Endometrial microvascular endothelial cells (primary cell): ENCODE data around the gene SLC44A1. TPM values are rescaled to one million over a fixed set of nuclear protein-coding genes. Genes with fewer than 3 reads are reported as not detected.

Source experiments
- in situ Hi-C: cut with HindIII; loops from 2 replicates; pipeline ENCODE4 v1.10.0; 2017; ENCODE audit warnings: low sequenced_read_pairs, low pct_unique_long_range_greater_than_20kb; ENCODE audit errors: inconsistent ontology term
- total RNA-seq: library from RNA; depleted of rRNA; stranded (reverse); fragments of >200 nt; gene quantifications from one replicate; pipeline ENCODE4 v1.2.3, GENCODE V29; 2015; ENCODE audit errors: inconsistent ontology term

The SLC44A1 gene
- total RNA-seq, 1 donor from 2014 or later, result 63.2 TPM

DNA sequence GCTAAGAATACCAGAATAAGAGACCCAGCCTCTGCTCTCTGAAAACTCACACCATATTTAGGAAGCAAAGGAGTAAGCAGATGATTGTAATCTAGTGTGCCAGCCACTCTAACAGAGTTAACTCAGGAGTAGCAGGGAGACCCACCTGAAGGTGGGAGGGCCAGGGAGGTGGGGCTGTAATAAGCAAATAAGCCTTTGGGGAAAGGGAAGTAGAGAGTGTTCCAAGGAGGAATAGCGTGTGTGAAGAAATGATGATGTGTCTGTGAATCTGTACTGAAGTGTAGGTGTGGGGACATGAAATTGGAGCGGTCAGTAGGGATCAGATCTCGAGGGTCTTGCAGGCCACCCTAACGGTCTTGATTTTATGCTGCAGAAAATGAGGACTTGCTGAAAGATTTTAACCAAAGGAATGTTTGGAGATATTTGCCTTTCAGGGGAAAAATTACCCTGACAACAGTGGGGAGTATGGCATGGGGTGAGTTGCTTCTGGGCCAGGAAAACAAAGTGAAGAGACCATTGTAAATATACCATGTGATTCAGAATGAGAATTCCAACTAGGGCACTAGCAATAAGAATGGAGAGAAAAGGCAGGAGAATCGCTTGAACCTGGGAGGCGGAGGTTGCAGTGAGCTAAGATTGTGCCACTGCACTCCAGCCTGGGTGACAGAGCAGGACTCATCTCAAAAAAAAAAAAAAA is 159.2 kb downstream of the SLC44A1 start:
- in situ Hi-C loops, result no loop called here

DNA sequence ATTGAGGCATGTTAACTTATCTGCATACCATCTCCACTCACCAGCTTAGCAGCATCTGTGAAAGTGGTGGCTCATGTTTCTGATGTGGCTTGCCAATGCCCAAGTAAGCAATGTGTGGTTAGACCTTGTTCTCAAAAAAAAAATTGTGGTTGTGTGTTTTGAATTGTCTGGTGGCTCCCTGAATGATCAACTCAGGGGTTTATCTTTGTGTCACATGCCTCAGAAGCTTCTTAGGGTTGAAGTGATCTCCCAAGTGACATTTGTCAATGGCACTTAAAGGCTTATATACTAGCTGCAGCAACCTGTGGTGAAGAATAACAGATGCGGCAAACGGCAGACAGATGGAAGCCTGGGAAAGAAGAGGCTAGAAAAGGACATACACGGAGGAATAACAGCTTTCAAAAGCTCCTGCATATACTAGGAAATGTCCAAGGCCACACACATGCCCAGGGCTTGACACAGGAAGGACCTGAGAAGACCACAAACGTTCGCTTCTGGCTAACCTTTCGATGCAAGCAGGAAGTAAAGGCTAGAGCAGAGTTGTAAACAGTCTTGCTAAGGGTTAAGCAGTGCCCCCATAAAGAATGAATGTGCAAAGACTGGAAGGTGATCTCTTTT is 161.2 kb downstream of the SLC44A1 start:
- in situ Hi-C loops, result no loop called here

DNA sequence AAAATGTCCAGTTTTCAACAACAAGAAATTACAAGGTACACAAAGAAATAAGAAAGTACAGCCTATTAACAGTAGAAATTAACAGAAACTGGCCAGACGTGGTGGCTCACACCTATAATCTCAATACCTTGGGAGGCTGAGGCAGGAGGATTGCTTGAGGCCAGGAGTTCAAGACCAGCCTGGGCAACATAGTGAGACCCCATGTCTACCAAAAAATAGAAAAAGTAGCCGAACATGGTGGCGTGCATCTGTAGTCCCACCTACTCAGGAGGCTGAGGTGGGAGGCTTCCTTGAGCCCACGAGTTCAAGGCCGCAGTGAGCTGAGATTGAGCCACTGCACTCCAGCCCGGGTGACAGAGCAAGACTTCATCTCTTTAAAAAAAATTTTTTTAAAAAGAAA is 161.9 kb downstream of the SLC44A1 start:
- in situ Hi-C loops, result no loop called here

DNA sequence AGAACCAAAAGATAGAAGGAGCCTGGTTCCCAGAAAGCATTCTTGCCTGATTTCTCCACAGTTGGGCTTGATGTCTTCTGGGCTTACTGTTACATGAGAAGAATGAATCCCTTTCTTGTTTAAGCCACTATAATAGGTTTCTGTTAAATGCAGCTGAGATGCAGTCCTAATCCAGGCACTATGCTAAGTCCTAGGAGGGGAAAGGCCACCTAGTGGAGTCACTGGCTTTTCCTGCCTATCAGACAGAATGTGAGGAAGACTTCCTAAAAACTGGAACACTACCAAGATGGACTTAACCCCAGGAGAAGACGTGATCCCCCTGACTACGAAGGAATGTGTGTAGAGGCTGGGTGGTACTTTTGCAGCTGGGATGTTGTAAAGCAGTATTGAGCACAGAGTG is 169.1 kb downstream of the SLC44A1 start:
- in situ Hi-C loops, result no loop called here

DNA sequence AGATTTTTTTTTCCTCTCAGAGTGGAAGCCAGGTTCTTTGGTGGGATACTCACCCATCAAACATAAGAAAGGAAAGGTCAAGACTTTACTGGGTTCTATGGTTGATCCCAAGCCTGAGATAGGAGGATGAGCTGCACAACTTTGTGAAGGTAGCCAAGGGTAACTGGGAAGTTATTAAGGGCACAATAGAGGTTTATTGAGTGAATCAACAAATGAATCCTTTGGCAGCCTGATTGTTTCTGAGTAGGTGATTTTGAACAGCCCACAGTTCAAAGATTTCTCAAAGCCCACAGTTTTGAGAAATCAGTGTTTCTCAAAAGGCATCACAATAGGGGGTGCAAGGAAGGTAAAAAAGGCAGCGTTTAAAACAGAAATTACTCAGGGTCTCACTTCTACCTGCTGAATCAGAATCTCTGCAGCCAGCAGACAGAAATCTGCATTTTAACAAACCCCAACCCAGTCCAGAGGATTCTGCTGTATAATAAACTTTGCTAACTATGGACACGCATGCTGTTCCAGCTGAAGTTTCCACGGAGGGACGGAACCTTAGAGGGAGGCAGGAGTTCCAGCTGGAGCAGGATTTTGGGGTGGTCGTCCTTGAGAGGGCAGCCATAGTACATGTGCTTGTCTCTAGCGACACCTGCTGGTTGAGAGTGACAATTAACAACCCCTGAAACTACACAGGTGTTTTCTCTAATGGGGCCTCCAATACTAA is 170.7 kb downstream of the SLC44A1 start:
- in situ Hi-C loops, result no loop called here

DNA sequence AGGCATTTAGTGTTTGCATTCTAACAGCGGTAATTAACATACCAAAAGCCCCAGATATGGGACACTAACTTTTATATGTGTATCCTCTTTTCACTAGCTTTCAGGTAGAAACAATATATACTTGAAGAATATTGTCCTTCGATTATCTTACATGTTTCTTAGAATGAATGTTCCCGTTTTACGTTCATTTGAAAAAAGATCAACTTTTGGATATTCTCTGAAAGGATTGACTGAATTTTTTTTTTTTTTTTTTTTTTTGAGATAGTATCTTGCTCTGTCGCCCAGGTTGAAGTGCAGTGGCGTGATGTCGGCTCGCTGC is 171.2 kb downstream of the SLC44A1 start:
- in situ Hi-C loops, result no loop called here

DNA sequence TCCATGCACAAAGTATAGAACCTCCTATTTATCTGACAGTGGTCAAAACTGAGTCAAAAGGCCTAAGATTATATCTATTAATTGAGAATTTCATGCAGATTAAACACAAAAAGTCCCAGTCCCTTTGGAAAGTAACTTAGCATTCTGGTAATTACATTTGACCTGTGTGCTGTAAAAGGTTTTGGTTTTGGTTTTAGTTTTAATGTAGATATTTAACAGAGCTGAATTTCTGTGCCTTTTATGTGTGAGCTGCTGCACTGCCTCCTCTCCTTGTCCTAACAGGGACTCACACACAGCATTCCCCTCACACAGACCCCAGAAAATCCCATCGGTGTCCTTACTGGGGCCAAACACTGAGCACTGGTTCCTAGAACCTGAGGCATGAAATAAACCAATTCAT is 172.4 kb downstream of the SLC44A1 start:
- in situ Hi-C loops, result no loop called here

DNA sequence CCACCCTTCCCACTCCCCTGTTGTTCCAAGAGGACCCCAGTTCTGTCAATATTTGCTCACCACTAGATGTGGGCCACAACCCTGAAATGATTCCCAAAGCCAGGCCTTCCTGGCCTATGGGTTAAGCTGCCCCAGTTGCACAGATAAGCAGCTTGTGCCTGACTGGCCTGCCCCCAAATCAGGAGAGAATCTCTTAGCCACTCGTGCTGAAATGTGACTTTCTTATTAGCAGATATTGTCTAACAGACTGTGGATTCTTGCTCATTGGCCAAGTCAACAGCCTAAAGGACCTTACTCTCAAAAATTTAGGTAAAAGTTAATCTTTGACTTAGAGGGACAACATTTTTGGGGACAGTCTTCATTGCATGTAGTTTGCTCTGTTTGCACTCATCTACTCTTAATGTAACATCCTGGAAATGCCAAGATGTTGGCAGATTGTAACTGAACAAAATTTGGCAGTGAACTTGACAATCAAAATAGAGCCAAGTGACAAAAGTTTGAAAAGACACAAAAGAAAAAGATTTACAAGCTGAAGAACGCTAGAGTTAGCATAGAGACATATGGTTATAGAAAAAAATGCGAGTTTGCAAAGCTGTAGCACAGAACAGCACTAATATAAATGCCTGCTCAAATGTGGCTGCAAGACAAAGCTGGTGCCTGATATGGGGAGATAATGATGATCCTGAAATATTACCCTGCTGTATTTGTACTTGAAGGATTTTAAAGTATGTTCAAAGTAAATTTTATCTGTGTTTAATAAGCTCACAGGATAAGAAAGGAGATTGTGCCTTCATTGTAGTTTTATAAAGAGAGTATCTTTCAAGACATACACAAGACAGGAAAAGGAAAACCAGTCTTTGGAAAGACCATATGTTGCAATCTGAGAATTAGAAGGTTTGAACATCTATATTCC is 174.4 kb downstream of the SLC44A1 start:
- in situ Hi-C loops, result no loop called here

DNA sequence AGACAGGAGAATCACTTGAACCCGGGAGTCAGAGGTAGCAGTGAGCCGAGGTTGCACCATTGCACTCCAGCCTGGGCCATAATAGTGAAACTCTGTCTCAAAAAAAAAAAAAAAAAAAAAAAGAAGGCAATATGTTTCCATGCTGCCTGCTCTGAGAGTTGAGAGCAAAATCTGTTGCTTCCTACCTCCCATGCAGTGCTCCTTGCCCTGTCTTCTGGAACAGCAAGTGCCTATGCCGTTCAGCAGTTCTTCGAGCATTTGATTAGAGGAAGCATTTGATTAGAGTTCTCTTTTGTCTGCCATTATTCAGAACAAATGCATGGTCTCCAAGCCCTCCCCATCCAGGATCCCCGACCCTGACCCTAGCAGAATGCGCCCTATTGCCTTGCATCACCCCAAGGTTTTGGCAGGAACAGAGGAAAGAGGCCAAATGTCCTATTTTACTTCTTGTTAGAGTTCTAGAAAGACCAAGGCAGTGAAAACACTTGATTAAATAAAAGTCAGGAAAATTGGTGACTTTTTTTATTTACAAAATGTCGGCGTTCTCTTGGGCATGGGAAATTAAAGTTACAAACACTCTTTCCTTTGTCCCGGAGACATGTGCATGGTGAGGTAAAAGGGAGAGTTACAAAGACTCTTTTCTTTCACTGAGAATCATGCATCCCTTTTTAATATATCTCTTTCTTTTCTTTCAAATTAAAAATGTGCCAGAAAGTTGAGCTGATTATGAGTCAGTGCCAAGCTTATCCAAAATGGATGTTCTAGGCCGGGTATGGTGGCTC is 175.6 kb downstream of the SLC44A1 start:
- in situ Hi-C loops, result no loop called here

DNA sequence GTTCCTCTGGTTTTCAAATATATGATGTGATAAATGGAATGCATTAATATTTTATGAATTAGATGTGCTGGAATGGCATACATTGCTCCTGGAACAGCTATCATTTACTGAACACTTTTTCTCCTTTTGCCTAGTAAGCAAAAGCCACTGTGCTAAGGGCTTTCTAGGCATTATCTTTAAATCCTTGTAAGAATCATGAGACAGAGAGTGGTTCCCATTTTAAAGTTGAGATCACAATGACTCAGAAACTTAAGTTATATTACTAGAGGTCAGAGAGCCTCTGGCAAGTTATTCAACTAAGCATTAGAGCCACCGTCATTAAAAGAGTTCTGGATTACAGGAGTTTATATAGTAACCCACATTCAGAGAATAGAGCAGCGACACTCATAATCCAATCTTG is 176.7 kb downstream of the SLC44A1 start:
- in situ Hi-C loops, result no loop called here

DNA sequence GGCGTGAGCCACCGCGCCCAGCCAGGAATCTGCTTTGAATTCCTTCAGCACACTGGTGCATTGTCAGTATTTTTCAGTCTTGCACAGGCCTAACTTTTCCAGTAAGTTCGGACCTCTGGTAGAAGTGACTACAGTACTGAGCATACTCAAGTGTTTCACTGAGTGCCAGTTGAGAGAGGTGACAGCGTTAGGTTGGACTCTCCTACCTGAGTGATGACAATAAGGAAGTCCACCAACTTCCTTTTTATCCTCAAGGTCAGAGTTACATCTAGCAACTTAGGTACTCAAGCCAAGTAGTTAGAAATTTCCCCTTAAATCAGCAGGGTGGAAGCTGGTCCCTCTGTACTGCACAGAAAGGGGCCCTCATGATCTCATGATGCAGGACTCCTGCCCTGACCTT is 177.4 kb downstream of the SLC44A1 start:
- in situ Hi-C loops, result no loop called here

DNA sequence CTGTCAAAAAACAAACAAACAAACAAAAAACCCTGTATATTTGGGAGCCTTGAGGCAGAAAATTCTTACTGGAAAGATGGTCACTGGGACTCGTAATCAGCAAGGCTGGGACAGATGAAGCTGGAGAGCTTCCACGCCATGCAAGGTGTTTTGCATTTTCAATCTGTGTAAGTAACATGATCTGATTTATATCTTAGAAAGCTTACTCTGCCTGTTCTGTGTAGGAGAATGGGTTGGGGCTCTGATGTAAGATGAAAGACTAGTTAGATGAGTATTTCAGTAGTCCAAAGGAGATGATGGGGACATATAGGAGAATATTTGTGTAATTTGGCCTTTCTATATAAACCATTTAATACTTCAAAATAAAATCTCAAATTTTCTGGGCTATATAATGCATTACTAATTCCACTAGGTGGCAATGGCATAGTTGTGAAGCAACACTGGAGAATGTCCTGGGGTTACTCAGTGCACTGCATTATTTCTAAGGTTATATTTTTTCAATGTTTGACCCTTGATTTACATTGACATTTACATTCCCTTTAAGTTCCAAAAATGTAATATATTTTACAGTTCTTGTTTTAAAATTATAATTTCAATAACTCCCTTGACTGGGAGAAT is 181.5 kb downstream of the SLC44A1 start:
- in situ Hi-C loops, result no loop called here

DNA sequence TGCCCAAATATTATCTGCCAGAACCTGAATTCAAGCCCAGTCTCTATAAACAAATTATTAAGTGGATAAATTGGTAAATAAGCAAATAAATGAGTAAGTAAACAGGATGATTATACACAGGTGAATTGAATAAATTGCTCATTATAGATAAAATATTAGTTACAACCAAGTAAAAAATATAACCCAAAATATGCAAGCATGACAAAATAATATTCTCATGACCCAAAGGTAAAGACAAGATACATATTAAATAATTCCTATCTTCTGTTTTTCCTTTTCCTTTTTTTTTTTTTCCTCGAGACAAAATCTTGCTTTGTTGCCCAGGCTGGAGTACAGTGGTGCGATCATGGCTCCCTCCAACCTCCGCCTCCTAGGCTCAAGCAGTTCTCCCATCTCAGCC is 182.2 kb downstream of the SLC44A1 start:
- in situ Hi-C loops, result no loop called here

DNA sequence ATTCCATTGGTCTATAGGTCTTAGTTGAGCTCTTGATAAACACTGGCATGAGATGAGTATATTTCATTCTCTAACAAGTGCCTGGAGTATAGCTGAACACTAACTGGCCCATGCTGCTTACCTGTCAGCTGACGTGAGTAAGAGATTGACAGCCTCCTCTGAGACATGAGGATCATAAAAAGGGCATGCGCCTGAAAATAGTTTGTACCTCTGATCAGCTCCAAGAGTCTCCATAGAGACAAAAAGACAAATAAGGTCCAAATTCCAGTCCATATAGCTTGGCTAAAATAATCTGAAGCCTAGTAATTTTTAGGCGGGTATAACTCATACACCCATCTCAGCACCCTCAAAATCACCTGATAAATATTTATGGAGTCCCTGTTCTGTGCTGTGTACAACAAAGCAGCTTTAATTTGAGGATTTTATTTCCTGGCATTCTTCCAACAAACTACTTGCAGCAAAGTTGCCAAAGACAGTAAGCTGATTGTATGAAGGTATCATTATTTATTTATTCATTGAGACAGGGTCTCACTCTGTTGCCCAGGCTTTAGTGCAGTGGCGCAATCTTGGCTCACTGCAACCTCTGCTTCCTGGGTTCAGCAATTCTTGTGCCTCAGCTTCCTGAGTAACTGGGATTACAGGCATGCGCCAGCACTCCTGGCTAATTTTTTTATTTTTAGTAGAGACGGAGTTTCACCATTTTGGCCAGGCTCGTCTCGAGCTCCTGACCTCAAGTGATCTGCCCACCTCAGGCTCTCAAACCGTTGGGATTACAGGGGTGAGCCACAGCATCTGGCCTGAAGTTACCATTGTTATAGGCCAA is 187.2 kb downstream of the SLC44A1 start:
- in situ Hi-C loops, result no loop called here

DNA sequence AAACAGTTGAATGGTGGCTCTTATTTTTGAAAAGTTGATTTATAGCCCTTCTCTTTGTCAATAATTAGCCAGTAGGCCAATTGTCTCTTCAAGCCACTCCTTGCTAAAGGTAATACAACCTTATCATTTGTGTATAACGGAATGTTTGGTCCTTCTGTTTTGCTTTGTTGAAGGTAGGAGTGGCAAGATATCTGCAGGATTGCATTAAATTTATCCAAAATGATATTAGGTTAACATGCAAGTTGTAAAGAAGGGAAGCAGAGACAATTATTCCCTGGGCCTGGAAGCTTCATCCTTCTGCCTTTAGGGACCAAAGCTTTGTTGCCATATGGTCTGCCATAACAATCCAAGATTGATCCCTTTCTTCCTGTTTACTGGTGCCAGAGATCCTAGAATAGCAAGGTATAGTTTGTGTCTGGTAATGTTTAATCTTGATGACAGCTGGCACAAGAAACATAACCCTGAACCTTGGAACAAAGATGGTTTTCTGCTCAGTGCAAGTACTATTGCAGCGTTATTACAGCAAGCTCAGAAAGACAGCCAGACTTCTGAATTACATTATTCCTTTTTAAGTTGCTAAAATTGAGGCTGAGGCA is 187.9 kb downstream of the SLC44A1 start:
- in situ Hi-C loops, result no loop called here

DNA sequence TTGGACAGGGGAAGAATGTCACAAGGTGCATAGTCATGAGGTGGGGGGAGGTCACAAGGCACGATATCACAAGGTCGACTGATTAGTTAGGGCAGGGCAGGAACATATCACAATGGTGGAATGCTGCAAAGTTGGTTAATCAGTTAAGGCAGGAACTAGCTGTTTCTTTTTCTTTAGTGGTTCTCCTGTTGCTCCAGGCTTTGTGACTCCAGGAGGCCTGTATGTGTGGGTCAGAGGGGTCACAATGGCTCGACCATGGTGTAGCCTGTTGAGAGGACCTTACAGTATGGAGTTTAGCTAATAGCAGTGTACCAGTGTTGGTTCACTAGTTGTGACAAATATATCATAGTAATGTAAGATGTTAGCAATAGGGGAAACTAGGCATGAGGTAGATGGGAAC is 191.0 kb downstream of the SLC44A1 start:
- in situ Hi-C loops, result no loop called here

DNA sequence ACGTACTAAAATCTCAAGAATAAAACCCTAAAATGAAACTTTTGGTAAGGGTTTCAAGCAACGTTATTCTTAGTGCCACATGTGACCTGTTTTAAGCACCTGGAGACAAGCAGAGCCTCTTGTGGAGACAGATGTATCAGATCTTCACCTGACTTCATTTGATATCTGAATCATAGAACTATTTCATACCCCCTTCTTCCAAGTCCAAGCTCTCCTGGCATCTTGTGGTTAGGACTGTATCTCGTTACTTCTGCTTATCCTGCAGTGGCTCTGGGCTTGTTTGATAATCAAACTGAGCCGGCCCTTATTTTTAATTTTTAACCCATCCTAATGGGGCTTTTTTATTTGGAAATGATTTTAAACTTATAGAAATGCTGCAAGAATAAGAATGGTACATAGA is 192.3 kb downstream of the SLC44A1 start:
- in situ Hi-C loops, result no loop called here
